ENCODE data around the gene ZNF697. TPM values are rescaled to one million over a fixed set of nuclear protein-coding genes. Genes with fewer than 3 reads are reported as not detected.
"Not testable (repeated sequence)": the region's sequence is repeated elsewhere in the genome, so short reads cannot be mapped to it uniquely, and the experiment has no call there.

Gene ZNF697
- polyA plus RNA-seq, 3 donors = 19.8 to 22.9 (median 21.3) TPM

DNA sequence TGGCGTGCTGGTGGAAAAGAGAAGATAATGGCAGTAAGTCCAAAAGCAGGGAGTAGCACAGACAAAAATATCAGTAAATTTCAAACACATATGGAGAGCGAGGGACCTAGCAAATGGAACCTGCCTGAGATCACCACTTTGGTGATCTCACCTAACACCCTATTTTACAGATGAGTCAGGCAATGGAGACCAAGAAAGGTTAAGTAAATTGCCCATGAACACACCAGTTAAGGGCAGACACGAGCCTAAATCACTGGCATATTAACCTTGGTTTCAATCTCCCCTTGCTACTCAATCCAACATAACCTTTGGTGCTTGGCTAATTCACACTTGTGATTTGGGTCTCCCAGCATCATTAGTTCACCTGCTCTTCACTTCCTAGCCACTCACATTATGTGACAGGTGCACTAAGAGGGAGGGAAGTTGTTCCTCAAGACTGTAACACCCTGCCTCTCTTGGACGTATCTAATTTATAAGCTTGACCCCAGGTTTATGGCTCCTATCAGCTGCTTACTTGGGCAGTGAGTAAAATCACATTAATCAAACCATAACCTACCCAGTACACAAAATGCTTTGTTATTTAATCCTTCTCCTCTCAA, 11.5 kb downstream of the ZNF697 start:
- DNase-seq (ENCODE audit: extremely low read depth in 1 of 11, low read depth in 9 of 11, low spot score in 4 of 11) = no peak

DNA sequence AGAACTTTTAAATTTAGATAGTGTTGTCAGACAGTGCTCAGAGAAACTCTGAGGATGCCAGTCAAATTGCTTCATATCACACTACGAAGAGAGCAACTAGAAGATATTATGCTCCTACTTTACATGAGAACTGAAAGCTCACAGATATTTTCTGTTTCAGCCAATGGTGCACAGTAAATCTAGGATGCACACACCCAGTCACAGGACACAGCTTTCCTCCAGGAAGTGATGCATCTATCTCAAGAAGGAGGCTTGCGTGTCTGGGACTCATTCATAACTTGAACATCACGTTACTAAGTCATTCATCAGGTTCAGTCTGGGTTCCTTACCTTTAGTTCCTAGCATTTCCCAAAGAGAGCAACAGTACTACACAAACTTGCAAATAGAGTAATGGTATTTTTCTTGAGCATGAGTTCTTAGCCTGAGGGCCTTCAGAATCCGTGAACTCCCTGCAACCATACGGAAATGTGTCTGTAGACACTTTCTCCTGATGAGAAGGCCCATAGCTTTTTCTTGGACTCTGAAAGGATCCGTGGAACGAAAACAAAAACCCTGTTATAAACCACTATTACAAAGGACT, 12.2 kb downstream of the ZNF697 start:
- DNase-seq (ENCODE audit: extremely low read depth in 1 of 11, low read depth in 9 of 11, low spot score in 4 of 11) = no peak

- no peak for DNase-seq (ENCODE audit: extremely low read depth in 1 of 11, low read depth in 9 of 11, low spot score in 4 of 11)
Measured at GRCh38 chr1:119634016-119634415, 14.1 kb downstream of the ZNF697 start.

- DNase-seq (ENCODE audit: extremely low read depth in 1 of 11, low read depth in 9 of 11, low spot score in 4 of 11) = no peak
Measured at GRCh38 chr1:119633575-119633974, 14.5 kb downstream of the ZNF697 start.

DNA sequence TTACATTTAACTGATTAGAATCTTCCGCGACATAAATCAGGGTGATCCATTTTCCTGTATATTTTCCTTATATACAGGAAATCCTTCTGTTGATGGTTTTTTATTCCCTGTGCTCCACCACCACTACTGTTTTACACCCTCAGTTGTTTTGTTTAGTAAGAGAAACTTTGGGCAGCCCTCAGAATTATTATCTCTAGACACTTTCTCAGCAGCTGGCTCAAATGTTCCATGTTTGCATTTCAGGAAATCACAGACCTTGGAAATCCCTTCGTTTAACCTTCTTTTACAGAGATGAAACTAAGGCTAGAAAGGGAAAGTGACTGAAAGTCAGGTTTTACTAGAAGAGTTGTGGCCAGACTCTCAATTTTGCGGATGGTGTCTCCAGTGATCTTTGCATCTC, 15.2 kb downstream of the ZNF697 start:
- no peak for DNase-seq (ENCODE audit: extremely low read depth in 1 of 11, low read depth in 9 of 11, low spot score in 4 of 11)

GRCh38 chr1:119632103-119632490, 16.0 kb downstream of the ZNF697 start:
- DNase-seq (ENCODE audit: extremely low read depth in 1 of 11, low read depth in 9 of 11, low spot score in 4 of 11) = no peak

- DNase-seq (ENCODE audit: extremely low read depth in 1 of 11, low read depth in 9 of 11, low spot score in 4 of 11) = peak in 9 of 11 donors; percentile 41 to 81 (median 66)
Measured at GRCh38 chr1:119631433-119632102, 16.5 kb downstream of the ZNF697 start.

DNA sequence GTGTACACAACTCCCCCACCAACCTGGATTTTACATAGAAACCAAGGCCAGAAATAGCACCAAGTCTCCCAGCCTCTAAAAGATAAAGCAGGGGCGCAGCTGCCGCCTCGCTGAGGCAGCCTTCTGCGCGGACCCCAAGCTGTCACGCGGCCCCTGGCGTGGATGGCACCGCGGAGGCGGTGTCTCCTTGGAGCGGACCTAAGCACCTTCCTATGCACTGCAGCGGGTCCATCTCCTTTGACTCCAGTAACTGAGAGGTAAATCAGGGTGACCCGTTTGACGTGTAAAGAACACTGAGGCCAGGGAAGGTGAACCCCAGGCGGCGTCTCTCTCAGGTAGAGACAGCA, 17.0 kb downstream of the ZNF697 start:
- DNase-seq (ENCODE audit: extremely low read depth in 1 of 11, low read depth in 9 of 11, low spot score in 4 of 11) = no peak

GRCh38 chr1:119626841-119627240, 21.2 kb downstream of the ZNF697 start:
- DNase-seq (ENCODE audit: extremely low read depth in 1 of 11, low read depth in 9 of 11, low spot score in 4 of 11) = no peak

- no peak for DNase-seq (ENCODE audit: extremely low read depth in 1 of 11, low read depth in 9 of 11, low spot score in 4 of 11)
Measured at GRCh38 chr1:119626011-119626545, 22.0 kb downstream of the ZNF697 start.

DNA sequence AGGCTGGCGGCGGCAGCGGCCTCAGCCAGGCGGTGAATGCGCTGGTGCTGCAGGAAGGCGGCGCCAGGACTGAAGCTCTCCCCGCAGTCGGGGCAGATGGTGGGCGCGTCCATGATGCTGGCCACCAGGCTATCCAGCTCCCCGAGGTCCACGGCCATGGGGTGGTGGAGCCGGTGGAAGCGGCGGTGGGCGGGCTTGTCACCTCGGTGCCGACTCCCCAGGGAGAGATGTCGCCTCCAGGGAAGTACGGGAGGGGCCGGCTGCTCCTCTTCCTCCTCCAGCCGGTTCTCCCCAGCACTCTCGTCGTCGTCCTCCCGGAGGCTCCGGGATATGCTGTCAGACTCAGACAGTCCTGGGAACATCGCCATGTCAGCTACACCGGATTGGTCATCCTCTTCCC, 24.4 kb downstream of the ZNF697 start:
- no peak for DNase-seq (ENCODE audit: extremely low read depth in 1 of 11, low read depth in 9 of 11, low spot score in 4 of 11)

DNA sequence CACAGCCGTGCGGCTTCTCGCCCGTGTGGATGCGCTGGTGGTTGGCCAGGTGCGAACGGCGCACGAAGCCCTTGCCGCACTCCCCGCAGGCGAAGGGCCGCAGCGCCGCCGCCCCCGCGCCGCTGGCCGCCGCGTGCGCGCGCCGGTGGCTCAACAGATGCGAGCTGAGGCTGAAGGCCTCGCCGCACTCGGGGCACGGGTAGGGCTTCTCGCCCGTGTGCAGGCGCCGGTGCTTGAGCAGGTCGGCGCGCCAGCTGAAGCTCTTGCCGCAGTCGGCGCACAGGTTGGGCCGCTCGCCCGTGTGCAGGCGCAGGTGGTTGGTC, 24.9 kb downstream of the ZNF697 start:
- no peak for DNase-seq (ENCODE audit: extremely low read depth in 1 of 11, low read depth in 9 of 11, low spot score in 4 of 11)

- no peak for DNase-seq (ENCODE audit: extremely low read depth in 1 of 11, low read depth in 9 of 11, low spot score in 4 of 11)
Measured at GRCh38 chr1:119622311-119623192, 25.5 kb downstream of the ZNF697 start.

- DNase-seq (ENCODE audit: extremely low read depth in 1 of 11, low read depth in 9 of 11, low spot score in 4 of 11) = no peak
Measured at GRCh38 chr1:119621705-119622104, 26.4 kb downstream of the ZNF697 start.

DNA sequence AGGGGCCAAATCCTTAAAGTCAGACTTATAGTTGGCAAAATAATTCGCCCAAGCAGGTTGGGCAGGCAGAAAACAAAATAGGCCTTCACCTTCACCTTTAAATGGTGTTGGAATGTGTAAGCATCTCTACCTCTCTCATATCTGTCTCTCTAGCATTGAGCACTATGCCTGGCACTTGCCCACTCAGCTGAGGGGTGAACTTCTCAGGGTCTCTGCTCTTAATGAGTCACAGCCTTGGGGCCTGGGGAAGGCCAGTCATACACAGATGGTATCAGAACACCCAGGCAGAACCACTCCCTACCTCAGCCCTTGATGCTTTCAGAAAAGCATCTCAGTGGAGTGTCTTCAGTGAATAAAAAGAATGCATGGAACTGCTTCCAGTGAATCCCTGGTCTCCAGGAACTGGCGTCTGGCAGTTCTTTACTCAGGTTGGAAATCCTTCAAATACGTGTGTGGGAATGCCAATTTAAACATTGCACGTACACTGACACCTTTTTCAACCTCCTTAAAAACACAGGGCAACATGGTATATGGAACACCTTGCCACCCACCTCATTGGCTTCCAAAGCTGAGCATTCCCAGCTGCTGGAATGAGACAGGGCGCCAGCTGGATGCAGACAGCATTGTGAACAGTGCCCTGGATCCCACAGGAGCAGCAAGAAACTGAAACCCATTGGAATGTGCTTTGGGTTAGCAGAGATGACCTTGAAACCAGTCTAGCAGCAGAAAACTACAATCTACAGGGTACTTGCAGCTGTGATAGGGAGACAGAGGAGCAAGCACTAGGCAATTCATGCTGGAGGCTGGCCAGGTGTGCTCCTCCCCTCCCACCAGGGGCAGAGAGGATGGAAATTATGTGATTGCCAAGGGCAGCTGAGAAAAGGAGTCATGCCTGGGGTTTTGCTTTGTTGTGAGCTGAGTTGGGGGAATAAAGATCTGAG, 30.0 kb downstream of the ZNF697 start:
- DNase-seq (ENCODE audit: extremely low read depth in 1 of 11, low read depth in 9 of 11, low spot score in 4 of 11) = peak in 1 of 11 donors; percentile 38

GRCh38 chr1:119616748-119617147, 31.3 kb downstream of the ZNF697 start:
- DNase-seq (ENCODE audit: extremely low read depth in 1 of 11, low read depth in 9 of 11, low spot score in 4 of 11) = not testable (repeated sequence)

DNA sequence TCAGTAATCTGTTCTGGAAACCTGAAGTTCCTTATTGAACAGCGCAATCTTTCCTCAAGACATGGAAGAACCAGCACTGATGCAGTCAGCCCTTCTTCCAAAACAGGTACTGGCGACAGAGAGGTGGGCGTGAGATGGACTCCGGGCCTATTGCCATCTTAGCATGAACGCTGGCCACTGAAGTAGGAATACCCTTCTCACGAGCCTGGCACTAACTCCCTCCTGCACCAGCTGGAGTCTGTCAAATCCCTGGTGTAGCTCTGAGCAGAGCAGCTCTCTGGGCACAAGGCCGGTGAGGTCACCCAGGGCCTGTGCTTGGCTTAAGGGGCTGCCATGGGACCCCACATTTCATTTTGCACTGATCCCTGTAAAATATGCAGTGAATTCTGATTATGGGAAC, 33.0 kb downstream of the ZNF697 start:
- not testable (repeated sequence) for DNase-seq (ENCODE audit: extremely low read depth in 1 of 11, low read depth in 9 of 11, low spot score in 4 of 11)
